OCI-LY1 (cell line): Measurements from ENCODE around the gene GTF2E1.

Experiments
- H2AFZ ChIP-seq: fragments of 200-600 bp; sonication (generic), shearing (Covaris generic); 2 replicates; pipeline ENCODE4 v1.6.0; 2014; ENCODE audit warnings: antibody characterized with exemption, mild to moderate bottlenecking, low read length
- H3F3A ChIP-seq: fragments of 200-600 bp; sonication (generic), shearing (Covaris generic); 2 replicates; pipeline ENCODE4 v1.6.0; 2014; ENCODE audit warnings: mild to moderate bottlenecking, antibody characterized with exemption, low read length, moderate library complexity; ENCODE audit not compliant: insufficient read depth
- H3K27ac ChIP-seq: fragments of 200-600 bp; sonication (generic); 2 replicates; pipeline ENCODE4 v1.5.1; 2014; ENCODE audit warnings: low read length, mixed run types, mild to moderate bottlenecking, low read depth; ENCODE audit not compliant: poor library complexity, severe bottlenecking
- H3K27me3 ChIP-seq: fragments of 200-600 bp; sonication (generic); 2 replicates; pipeline ENCODE4 v1.6.0; 2014; ENCODE audit warnings: antibody characterized with exemption, mild to moderate bottlenecking, low read length, moderate library complexity; ENCODE audit not compliant: insufficient read depth
- H3K36me3 ChIP-seq: fragments of 200-600 bp; sonication (generic); 2 replicates; pipeline ENCODE4 v1.6.1; 2014; ENCODE audit warnings: mild to moderate bottlenecking, antibody characterized with exemption, low read length, moderate library complexity, mixed read lengths; ENCODE audit not compliant: insufficient read depth
- H3K4me1 ChIP-seq: fragments of 200-600 bp; sonication (generic); 2 replicates; pipeline ENCODE4 v1.5.1; 2014; ENCODE audit warnings: mild to moderate bottlenecking, low read length, moderate library complexity; ENCODE audit not compliant: insufficient read depth, severe bottlenecking
- H3K4me2 ChIP-seq: fragments of 200-600 bp; sonication (generic), shearing (Covaris generic); 2 replicates; pipeline ENCODE4 v1.6.1; 2014; ENCODE audit warnings: low read length
- H3K4me3 ChIP-seq: fragments of 200-600 bp; sonication (generic); 2 replicates; pipeline ENCODE4 v1.5.1; 2014; ENCODE audit warnings: low read length, low read depth, mild to moderate bottlenecking, mixed read lengths; ENCODE audit not compliant: poor library complexity, severe bottlenecking
- H3K79me2 ChIP-seq: fragments of 200-600 bp; shearing (Covaris generic); 2 replicates; pipeline ENCODE4 v1.6.1; 2016; ENCODE audit warnings: mixed run types, low read length, mixed read lengths; ENCODE audit not compliant: insufficient read depth
- H3K9ac ChIP-seq: fragments of 200-600 bp; sonication (generic), shearing (Covaris generic); 2 replicates; pipeline ENCODE4 v1.6.1; 2014; ENCODE audit warnings: mild to moderate bottlenecking, low read length, mixed read lengths
- H3K9me2 ChIP-seq: fragments of 200-600 bp; sonication (generic), shearing (Covaris generic); 2 replicates; pipeline ENCODE4 v1.6.1; 2014; ENCODE audit warnings: low read depth, mild to moderate bottlenecking, low read length, mixed read lengths
- H3K9me3 ChIP-seq: fragments of 200-600 bp; shearing (Covaris generic); 2 replicates; pipeline ENCODE4 v1.6.1; 2014; ENCODE audit warnings: low read length, mixed read lengths
- H4K20me1 ChIP-seq: fragments of 200-600 bp; sonication (generic), shearing (Covaris generic); 2 replicates; pipeline ENCODE4 v1.6.0; 2016; ENCODE audit warnings: mild to moderate bottlenecking, low read length; ENCODE audit not compliant: insufficient read depth
- EZH2 ChIP-seq: fragments of 200-600 bp; sonication (generic), shearing (Covaris generic); IDR thresholded peaks from 2 replicates; pipeline ENCODE4 v1.8.0; 2017; ENCODE audit warnings: borderline replicate concordance, mixed run types, mild to moderate bottlenecking, antibody characterized with exemption, low read length, moderate library complexity, mixed read lengths
- TF ChIP-seq, protein P1 (sequence below): fragments of 200-600 bp; sonication (generic), shearing (Covaris generic); IDR thresholded peaks from 2 replicates; pipeline ENCODE4 v1.5.1; 2017; ENCODE audit warnings: mild to moderate bottlenecking, antibody characterized with exemption, low read length, moderate library complexity, mixed read lengths

Gene GTF2E1

DNA sequence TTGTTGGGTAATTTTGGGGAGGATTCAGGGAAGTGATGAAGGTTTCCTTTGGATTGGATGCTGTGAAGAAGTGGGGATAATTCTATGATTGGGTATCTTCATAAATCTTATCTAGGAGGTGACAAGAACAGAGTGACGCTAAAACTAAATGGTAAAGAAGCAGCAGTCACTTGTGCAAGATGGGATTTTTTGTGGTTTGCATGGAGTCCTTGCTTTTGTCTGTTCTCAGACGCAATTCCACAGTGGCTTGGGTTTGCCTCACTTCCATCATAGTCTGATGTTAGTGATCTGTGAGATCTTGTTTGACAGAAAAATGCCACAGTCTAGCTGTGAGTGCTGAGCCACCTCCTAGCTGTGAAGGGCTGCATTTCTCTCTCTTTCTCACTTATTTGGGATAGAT lies 26.9 kb downstream of the GTF2E1 start:
- H3K36me3 ChIP-seq: peaks cover 30% of the 10 kb centered on the region
- no peak overlapping the region for H3K4me2 ChIP-seq
- TF ChIP-seq, protein P1, sequence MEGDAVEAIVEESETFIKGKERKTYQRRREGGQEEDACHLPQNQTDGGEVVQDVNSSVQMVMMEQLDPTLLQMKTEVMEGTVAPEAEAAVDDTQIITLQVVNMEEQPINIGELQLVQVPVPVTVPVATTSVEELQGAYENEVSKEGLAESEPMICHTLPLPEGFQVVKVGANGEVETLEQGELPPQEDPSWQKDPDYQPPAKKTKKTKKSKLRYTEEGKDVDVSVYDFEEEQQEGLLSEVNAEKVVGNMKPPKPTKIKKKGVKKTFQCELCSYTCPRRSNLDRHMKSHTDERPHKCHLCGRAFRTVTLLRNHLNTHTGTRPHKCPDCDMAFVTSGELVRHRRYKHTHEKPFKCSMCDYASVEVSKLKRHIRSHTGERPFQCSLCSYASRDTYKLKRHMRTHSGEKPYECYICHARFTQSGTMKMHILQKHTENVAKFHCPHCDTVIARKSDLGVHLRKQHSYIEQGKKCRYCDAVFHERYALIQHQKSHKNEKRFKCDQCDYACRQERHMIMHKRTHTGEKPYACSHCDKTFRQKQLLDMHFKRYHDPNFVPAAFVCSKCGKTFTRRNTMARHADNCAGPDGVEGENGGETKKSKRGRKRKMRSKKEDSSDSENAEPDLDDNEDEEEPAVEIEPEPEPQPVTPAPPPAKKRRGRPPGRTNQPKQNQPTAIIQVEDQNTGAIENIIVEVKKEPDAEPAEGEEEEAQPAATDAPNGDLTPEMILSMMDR: no peak
- TF ChIP-seq EZH2: no peak
- H3K4me1 ChIP-seq: no peaks in the 10 kb centered on the region
- no peak overlapping the region for H2AFZ ChIP-seq
- H3K9me3 ChIP-seq: no peaks in the 10 kb centered on the region
- H4K20me1 ChIP-seq: 0 out of 2 replicates have a peak, but pooled peaks cover 2% of the 10 kb centered on the region
- H3K9me2 ChIP-seq: no peaks in the 10 kb centered on the region
- no peaks in the 10 kb centered on the region for H3F3A ChIP-seq
- no peak overlapping the region for H3K4me3 ChIP-seq
- peaks cover 6% of the 10 kb centered on the region; the same call in 1 of the 2 replicates for H3K79me2 ChIP-seq
- H3K27me3 ChIP-seq: no peaks in the 10 kb centered on the region
- no peak overlapping the region for H3K27ac ChIP-seq
- no peak overlapping the region for H3K9ac ChIP-seq

DNA sequence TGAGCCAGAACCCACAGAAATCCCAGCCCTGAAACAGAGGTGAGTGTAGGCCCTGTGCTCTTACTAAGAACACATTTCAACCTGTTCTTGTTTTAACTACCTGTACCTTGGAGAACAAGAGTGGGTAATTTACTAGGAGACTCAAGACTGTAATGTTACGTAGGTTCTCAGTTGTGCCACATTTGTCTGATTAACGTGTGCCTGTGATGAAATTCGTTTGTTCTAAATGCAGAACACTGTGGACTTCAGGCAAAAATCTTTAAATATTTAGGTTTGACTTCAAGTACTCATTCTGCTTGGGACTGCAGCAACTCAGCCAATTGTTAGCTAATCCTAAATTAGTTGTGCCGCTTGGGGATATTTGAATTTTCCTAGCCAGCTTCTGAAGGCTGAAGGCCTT lies 28.3 kb downstream of the GTF2E1 start:
- H3K4me2 ChIP-seq: no peak overlapping the region

DNA sequence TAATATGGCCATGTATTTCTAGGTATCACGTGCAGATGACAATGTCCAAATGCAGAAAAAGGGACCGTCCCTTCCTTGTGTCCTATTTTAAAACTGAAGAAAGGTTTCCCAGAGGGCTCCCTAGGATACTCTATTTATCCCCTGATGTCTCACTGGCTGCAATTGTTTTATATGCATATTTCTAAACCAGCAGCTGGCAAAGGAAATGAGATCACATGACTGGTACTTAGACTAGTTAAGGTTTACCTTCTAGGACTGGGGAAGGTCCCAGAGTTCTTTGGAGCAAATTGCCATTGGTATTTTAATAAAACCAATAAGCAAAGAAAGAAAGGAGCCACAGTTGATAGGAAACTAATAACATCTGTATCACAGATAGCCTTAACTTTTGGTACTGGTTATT lies 29.5 kb downstream of the GTF2E1 start:
- H3K4me3 ChIP-seq: no peak overlapping the region
- H3K27ac ChIP-seq: no peak overlapping the region
- no peak overlapping the region for H3K4me2 ChIP-seq
- no peaks in the 10 kb centered on the region for H3K4me1 ChIP-seq
- no peak for TF ChIP-seq EZH2
- TF ChIP-seq, protein P1: no peak
- no peaks in the 10 kb centered on the region for H3K9me3 ChIP-seq
- H3K9me2 ChIP-seq: no peaks in the 10 kb centered on the region
- no peak overlapping the region for H2AFZ ChIP-seq
- H3K27me3 ChIP-seq: no peaks in the 10 kb centered on the region
- H3K36me3 ChIP-seq: peaks cover 51% of the 10 kb centered on the region
- no peak overlapping the region for H3K9ac ChIP-seq
- H4K20me1 ChIP-seq: 0 out of 2 replicates have a peak, but pooled peaks cover 2% of the 10 kb centered on the region
- H3K79me2 ChIP-seq: 0 out of 2 replicates have a peak, but pooled peaks cover 3% of the 10 kb centered on the region
- H3F3A ChIP-seq: no peaks in the 10 kb centered on the region

More for the DNA sequence above, 28.3 kb downstream of the GTF2E1 start:
- Histone ChIP-seq H3K9me2 (no peaks in the 10 kb centered on the region), H3K4me3 (no peak overlapping the region), H3K9ac (no peak overlapping the region), H3K27me3 (no peaks in the 10 kb centered on the region), H2AFZ (no peak overlapping the region), H3K36me3 (peaks cover 41% of the 10 kb centered on the region), H3F3A (no peaks in the 10 kb centered on the region), H3K27ac (no peak overlapping the region), H3K9me3 (no peaks in the 10 kb centered on the region), H3K79me2 (0 out of 2 replicates have a peak, but pooled peaks cover 3% of the 10 kb centered on the region), H3K4me1 (no peaks in the 10 kb centered on the region), H4K20me1 (0 out of 2 replicates have a peak, but pooled peaks cover 2% of the 10 kb centered on the region)
- TF ChIP-seq, protein P1: no peak
- TF ChIP-seq EZH2: no peak
